ENCODE results near the gene MLST8.

DNA sequence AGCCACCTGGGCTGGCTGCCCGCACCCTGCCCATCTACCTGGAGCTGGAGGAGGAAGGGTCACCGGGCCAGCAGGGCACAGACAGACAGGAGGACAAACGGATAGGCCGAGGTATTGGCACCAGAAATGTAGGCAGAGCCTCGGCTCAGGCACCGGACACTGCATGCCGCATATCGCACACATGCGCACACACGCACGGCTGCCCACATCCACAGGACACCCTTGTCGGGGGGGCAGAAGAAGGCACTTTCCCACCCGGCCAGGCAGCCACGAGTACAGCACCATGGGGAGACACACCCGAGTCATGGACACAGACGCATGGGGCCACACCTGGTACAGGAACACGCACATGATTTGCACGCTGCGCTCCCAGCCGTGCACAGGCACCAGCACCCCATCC, 23.3 kb upstream of the MLST8 start:
- TF ChIP-seq, protein P1, sequence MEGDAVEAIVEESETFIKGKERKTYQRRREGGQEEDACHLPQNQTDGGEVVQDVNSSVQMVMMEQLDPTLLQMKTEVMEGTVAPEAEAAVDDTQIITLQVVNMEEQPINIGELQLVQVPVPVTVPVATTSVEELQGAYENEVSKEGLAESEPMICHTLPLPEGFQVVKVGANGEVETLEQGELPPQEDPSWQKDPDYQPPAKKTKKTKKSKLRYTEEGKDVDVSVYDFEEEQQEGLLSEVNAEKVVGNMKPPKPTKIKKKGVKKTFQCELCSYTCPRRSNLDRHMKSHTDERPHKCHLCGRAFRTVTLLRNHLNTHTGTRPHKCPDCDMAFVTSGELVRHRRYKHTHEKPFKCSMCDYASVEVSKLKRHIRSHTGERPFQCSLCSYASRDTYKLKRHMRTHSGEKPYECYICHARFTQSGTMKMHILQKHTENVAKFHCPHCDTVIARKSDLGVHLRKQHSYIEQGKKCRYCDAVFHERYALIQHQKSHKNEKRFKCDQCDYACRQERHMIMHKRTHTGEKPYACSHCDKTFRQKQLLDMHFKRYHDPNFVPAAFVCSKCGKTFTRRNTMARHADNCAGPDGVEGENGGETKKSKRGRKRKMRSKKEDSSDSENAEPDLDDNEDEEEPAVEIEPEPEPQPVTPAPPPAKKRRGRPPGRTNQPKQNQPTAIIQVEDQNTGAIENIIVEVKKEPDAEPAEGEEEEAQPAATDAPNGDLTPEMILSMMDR (IDR thresholded peaks at IDR 0.05 in 2 of 3, conservative IDR thresholded peaks at IDR 0.05 in 1 of 3; ENCODE audit: borderline replicate concordance in 1 of 3, insufficient read depth in 1 of 3, low read depth in 2 of 3, low read length in 2 of 3): no peak
- TF ChIP-seq REST (IDR thresholded peaks at IDR 0.05; ENCODE audit: low read depth) (no peak), EGR1 (IDR thresholded peaks at IDR 0.05; ENCODE audit: low read depth) (no peak), POLR2A (IDR thresholded peaks at IDR 0.05; ENCODE audit: borderline replicate concordance, extremely low read depth, insufficient read depth, insufficient read length) (no peak), SIN3A (IDR thresholded peaks at IDR 0.05; ENCODE audit: low read depth) (no peak), POLR2AphosphoS5 (IDR thresholded peaks at IDR 0.05; ENCODE audit: low read depth, low read length) (no peak), EZH2 (IDR thresholded peaks at IDR 0.05) (no peak)
